Measurements from ENCODE around the gene ZWILCH.
"Not testable (repeated sequence)": the region's sequence is repeated elsewhere in the genome, so short reads cannot be mapped to it uniquely, and the experiment has no call there.

Gene ZWILCH

GRCh38 chr15:66586155-66586976, 81.2 kb downstream of the ZWILCH start:
- DNase-seq = no peak

GRCh38 chr15:66587020-66587419, 81.9 kb downstream of the ZWILCH start:
- no peak for DNase-seq

- DNase-seq = no peak
These were observed 82.6 kb downstream of the ZWILCH start for GRCh38 chr15:66587749-66588148.

- no peak for DNase-seq
These were observed 83.4 kb downstream of the ZWILCH start for GRCh38 chr15:66588537-66588936.

DNA sequence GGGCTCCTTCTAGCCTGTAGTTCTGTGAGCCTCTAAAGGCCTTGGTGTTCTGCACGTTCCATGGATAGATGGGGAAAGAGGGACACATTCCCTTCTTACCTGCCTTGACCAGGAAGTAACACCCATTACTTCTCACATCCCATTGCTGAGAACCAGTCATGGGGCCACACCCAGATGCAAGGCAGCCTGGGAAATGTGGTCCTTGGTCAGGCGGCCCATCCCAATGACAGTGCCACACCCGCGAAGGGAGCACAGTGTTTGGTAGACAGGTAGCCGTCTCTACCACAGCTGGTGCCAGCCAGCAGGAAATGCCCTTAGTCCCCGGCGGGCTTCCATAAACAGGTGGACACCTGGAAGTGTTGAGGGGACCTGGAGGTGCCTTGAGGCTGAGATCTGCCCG, 83.8 kb downstream of the ZWILCH start:
- DNase-seq = no peak

DNA sequence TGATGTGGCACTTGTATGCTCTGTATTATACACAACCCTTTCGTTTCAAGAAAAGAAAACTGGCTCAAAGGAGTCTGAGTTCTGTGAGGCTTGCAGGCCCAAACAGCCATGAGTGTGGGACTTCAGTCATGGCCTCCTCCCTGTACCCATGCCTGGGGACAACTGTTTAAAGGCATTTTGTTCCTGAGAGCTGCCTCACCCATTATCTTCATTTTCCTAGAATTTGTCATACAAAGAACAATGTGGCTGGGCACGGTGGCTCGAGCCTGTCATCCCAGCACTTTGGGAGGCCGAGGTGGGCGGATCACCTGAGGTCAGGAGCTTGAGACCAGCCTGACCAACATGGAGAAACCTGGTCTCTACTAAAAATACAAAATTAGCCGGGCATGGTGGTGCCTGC, 84.3 kb downstream of the ZWILCH start:
- DNase-seq = not testable (repeated sequence)

DNA sequence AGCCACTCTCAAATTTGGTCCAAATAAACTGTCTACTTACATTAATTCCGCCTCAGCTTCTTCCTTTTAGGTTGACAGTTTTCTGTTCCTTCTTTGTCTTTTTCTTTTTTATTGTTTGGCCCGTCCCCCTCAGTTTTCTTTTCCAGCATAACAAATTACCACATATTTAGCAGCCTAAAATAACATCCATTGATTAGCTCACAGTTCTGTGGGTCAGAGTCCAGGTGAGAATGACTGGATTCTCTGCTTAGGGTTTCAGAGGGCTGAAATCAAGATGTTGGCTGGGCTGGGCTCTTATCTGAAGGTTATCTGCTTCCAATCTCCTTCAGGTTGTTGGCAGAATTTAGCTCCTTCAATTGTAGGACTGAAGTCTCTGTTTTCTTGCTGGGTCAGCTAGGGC, 85.3 kb downstream of the ZWILCH start:
- no peak for DNase-seq

GRCh38 chr15:66591322-66591862, 86.3 kb downstream of the ZWILCH start:
- DNase-seq = no peak

DNA sequence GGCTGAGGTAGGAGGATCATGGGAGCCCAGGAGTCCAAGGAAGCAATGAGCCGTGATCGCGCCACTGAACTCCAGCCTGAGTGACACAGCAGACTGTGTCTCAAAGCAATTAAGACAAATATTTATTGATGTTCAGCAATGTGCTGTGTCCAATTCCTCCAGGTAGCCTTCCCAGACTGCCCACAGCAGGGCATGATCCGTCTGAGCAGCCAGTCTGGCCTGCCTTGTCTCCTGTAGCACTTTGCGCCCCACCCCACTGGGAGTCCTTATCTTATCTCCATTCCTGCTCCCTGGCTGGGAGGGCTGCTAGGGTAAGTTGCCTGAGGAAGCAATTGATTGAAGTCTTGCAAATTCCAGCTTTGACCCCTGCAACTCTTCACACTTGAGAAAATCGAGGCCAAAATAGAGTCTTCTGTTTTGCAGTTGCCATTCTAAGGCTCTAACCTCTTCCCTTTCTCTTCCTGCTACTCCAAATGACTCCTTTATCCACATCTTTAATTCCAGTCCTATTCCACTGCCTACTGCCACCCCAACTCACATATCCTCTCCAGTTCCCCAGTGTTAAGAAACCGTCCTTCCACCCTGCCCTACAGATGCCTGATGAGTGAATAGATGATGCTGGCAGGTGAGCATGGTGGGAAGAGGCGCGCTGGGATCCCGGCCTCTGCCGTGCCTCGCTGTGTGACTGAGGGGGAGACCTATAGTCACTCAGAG, 87.5 kb downstream of the ZWILCH start:
- no peak for DNase-seq

GRCh38 chr15:66593219-66593780, 88.2 kb downstream of the ZWILCH start:
- no peak for DNase-seq

GRCh38 chr15:66594344-66594743, 89.2 kb downstream of the ZWILCH start:
- no peak for DNase-seq

GRCh38 chr15:66594836-66595235, 89.7 kb downstream of the ZWILCH start:
- no peak for DNase-seq

GRCh38 chr15:66595332-66595731, 90.2 kb downstream of the ZWILCH start:
- no peak for DNase-seq

DNA sequence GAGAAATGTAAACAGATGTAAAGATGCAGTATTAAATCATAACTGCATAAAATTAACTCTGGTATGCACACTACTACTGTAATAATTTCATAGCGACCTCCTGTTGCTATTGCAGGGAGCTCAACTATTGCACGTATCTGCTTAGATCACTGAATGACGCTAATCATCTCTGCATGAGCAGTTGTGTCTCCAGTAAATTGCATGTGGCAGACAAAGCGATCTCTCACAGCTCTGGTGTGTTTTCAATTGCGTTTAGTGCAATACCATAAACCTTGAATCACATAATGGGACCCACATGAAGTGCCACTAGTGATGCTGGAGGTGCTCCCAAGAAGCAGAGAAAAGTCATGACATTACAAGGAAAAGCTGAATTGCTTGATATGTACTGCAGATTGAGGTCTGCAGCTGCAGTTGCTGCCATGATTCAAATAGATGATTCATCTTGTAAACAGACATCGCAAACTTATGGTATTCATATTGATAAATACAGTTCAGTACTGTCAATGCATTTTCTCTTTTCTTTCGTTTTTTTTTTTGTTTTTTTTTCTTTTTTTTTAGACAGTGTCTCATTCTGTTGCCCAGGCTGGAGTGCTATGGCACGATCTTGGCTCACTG, 90.9 kb downstream of the ZWILCH start:
- DNase-seq = no peak

DNA sequence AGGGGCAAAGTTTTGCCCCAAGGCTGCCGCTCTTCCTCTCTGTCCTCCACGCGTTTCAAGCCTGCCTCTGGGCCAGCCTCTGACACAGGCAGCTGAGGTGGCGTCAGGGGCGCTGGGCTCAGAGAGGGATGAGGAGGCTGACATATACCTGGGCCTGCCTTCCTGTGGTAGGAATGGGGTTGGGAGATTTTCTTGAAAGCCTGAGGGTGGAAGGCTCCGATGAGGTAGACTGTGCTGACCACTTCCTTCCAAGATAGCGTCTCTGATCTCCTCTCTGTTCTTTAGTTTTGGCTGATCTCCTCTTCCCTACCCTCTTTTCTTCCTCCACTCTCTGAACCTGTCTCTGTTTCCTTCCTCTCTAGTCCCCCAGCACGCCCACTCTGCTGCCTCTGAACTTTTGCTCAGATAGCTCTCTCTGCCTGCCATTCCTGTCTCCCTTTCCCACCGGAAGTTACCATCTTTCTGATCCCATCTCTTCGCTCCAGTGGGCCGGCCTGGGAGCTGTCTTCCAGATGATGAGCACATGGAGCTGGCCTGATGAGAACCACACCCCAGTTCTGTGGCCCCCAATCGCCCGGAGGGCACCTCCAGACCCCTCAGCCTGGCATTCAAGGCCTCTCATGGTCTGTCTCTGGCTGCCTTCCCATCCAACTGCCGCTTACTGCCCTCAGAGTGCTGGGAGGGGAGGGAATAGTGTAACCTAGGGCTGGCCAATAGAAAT, 93.1 kb downstream of the ZWILCH start:
- DNase-seq = no peak
